ENCODE measurements around the gene SLC36A4. TPM values are rescaled to one million over a fixed set of nuclear protein-coding genes. Genes with fewer than 3 reads are reported as not detected.
A peak's percentile ranks its signal among the peaks of the same experiment; 100 is the strongest.

Gene SLC36A4
- total RNA-seq, 4 donors from 2014 or later, result 5.7 to 16.6 (median 9.4) TPM

DNA sequence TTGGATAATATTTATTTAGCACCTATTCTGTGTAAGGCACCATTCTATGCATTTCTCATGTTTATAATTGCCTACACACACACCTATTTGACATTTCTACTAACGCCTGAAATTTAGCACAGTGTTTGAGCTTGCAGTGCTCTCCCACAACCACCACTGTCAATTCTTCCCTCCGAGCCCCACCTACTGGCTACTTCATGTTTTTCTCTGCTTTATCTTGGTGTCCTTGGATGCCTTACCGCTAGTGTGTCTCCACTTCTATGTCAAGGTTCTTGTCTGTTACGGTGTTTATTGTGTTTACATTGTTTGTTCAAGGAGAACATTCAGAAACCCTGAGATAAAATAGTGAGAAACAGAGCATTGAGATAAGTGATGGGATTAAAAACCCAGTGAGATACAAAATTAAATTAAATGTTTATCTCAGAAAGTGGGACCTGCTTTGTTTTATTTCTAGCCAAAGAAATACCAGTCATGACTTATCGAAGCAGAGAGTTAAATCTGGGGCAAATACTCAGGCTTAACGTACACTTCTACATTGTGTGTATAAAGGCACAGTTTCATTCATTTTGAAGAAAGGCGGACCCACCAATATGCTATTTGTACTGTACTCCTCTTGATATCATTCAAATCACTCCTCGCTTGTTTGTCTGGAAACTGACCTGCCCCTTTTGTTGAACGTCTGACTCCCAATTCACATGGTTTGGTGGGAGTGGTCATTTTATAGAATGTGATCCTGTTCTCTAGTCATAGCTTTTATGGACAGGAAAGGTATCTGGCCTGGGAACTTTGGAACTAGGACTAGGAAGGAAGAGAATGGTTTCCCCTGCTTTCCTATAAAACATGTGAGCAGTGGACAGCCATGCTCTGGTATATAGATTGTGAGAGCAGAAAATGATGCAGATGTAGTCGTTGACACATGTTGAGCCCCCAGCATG is 39.2 kb upstream of the SLC36A4 start:
- H3K4me1 ChIP-seq, result no peaks in the 10 kb centered on the region
- peaks cover 0 to 24% (median 0%) of the 10 kb centered on the region in 4 donors for H3K27me3 ChIP-seq
- intact Hi-C loops (cut with DNase I), result loop anchor here (5.0 kb wide), 1 partner anchor 305 kb away; the partner anchor contains the start of gene SMCO4
- no peaks in the 10 kb centered on the region for H3K9me3 ChIP-seq
- no peak overlapping the region for H3K4me3 ChIP-seq
- no peak for DNase-seq
- H3K27ac ChIP-seq, result no peak overlapping the region
- no peaks in the 10 kb centered on the region for H3K36me3 ChIP-seq
- 42 to 50% methylated on average over 9 to 10 of the region's 10 CpGs for WGBS, 2 donors
- TF ChIP-seq POLR2A (IDR thresholded peaks at IDR 0.05), result no peak
- TF ChIP-seq, protein P1, sequence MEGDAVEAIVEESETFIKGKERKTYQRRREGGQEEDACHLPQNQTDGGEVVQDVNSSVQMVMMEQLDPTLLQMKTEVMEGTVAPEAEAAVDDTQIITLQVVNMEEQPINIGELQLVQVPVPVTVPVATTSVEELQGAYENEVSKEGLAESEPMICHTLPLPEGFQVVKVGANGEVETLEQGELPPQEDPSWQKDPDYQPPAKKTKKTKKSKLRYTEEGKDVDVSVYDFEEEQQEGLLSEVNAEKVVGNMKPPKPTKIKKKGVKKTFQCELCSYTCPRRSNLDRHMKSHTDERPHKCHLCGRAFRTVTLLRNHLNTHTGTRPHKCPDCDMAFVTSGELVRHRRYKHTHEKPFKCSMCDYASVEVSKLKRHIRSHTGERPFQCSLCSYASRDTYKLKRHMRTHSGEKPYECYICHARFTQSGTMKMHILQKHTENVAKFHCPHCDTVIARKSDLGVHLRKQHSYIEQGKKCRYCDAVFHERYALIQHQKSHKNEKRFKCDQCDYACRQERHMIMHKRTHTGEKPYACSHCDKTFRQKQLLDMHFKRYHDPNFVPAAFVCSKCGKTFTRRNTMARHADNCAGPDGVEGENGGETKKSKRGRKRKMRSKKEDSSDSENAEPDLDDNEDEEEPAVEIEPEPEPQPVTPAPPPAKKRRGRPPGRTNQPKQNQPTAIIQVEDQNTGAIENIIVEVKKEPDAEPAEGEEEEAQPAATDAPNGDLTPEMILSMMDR (IDR thresholded peaks at IDR 0.05), result peak in 3 of 6 experiments; percentile 24 to 55 (median 44)

DNA sequence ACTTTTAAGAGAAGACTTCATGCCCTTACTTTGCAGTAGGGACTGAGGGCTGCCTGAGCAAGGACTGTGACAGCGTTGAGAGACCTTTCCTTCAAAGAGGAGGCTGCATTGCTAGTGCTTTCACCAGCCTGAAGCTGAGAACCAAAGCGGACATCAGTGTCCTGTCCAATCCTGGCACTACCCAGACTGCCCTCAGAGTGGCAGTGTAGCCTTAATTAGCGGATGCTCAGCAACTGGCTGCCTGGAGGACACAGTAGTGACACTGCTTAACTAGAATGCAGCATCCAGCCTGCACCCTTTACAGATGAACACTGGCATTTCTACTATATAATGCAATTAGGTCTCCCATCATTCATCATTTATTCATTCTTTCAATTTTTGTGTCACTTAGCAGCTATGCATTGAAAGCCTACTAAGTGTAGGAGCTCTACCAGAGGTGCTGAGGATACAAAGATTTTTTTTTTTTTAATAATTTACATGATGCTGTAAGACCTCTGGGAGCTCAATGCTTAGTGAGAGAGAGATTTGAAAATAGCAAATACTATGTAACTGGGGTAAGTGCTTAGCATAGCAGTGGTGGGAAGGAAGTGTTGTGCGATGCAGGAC is 36.9 kb upstream of the SLC36A4 start:
- peak; percentile 5 for DNase-seq
- WGBS, 2 donors, result 27 to 28% methylated on average over 3 to 4 of the region's 4 CpGs
- intact Hi-C loops (cut with DNase I), result loop anchor here (2.0 to 5.0 kb wide), 2 partner anchors 308 to 418 kb away; partner anchors contain the start of gene SMCO4
- H3K27ac ChIP-seq, result no peak overlapping the region
- H3K4me1 ChIP-seq, result no peaks in the 10 kb centered on the region
- TF ChIP-seq, protein P1 (IDR thresholded peaks at IDR 0.05), result peak; percentile 24 to 93 (median 85)
- TF ChIP-seq POLR2A (IDR thresholded peaks at IDR 0.05), result no peak
- no peaks in the 10 kb centered on the region for H3K9me3 ChIP-seq
- H3K36me3 ChIP-seq, result no peaks in the 10 kb centered on the region
- peaks cover 0 to 24% (median 0%) of the 10 kb centered on the region in 4 donors for H3K27me3 ChIP-seq
- no peak overlapping the region for H3K4me3 ChIP-seq

DNA sequence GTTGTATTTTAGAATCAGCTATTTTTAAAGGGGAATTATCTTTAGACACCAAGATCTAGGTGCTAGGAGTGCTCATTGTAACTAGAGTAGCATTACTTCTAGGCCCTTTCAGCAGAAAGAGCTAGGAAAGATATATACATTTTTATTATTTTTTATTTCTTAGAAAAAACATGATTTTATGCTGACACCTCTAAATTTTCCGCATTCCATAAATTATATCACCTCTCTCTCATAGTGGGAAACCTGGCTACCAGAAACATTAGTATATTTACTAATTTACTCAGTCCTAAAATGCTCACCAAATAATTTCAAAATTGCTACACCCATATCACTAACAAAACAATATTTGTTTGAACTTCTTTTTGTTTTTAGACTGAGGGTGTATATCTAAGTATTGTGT is 32.1 kb upstream of the SLC36A4 start:
- TF ChIP-seq POLR2A (IDR thresholded peaks at IDR 0.05), result no peak
- TF ChIP-seq, protein P1 (IDR thresholded peaks at IDR 0.05), result no peak
- WGBS, 2 donors, result 89 to 92% methylated on average over 1 of the region's 1 CpG
- Histone ChIP-seq H3K9me3 (no peaks in the 10 kb centered on the region), H3K4me3 (no peak overlapping the region), H3K4me1 (no peaks in the 10 kb centered on the region), H3K27ac (no peak overlapping the region), H3K27me3 (peaks cover 0 to 8% (median 0%) of the 10 kb centered on the region in 4 donors), H3K36me3 (no peaks in the 10 kb centered on the region)
- intact Hi-C loops (cut with DNase I), result loop anchor here (10.0 kb wide), 1 partner anchor 285 kb away; no protein-coding TSS in a partner anchor
- no peak for DNase-seq

DNA sequence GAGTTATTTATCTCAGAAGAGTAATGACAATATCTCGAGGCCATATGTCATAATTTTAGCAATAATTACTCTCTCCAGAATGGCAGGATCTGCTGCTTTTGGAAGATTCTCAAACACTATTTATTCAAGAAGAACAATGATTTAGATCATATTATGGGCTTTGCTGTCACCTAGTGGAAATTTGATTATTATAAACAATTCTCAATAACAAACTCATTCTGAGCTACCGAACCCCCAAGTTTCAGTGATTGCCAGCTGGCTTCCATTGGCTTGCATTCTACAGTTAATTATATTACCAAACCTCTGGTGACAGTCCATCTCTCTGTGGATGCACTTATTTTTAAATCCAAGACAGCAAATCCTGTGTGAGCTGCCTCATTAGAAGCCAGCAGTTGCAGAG is 27.9 kb upstream of the SLC36A4 start:
- 11 to 28% methylated on average over 2 of the region's 2 CpGs for WGBS, 2 donors
- Histone ChIP-seq H3K27me3 (no peaks in the 10 kb centered on the region), H3K36me3 (no peaks in the 10 kb centered on the region), H3K9me3 (no peaks in the 10 kb centered on the region), H3K4me1 (peaks cover 0 to 4% (median 0%) of the 10 kb centered on the region in 3 donors), H3K4me3 (no peak overlapping the region), H3K27ac (no peak overlapping the region)
- TF ChIP-seq, protein P1 (IDR thresholded peaks at IDR 0.05), result peak in 5 of 6 experiments; percentile 31 to 53 (median 39)
- no peak for TF ChIP-seq POLR2A (IDR thresholded peaks at IDR 0.05)
- DNase-seq, result no peak
- intact Hi-C loops (cut with DNase I), result loop anchor here (10.0 kb wide), 1 partner anchor 281 kb away; no protein-coding TSS in a partner anchor

All from esophagus squamous epithelium (tissue), 5 donors.